Umbilical cord (tissue), 2 donors: ENCODE measurements around the gene PNPLA8. TPM values are rescaled to one million over a fixed set of nuclear protein-coding genes. Genes with fewer than 3 reads are reported as not detected.
"Not testable (repeated sequence)": the region's sequence is repeated elsewhere in the genome, so short reads cannot be mapped to it uniquely, and the experiment has no call there.

Experiments
- DNase-seq: peaks from one replicate; pipeline ENCODE4 v3.0.0-alpha.2; 2015; ENCODE audit warnings: low spot score
- total RNA-seq: library from RNA; depleted of rRNA; stranded (reverse); fragments of >200 nt; gene quantifications from one replicate; pipeline ENCODE4 v1.2.3, GENCODE V29; 2014; ENCODE audit warnings: low replicate concordance; ENCODE audit not compliant: insufficient read depth

Gene PNPLA8
- total RNA-seq, 1 donor from 2014 or later = 37.6 TPM

DNA sequence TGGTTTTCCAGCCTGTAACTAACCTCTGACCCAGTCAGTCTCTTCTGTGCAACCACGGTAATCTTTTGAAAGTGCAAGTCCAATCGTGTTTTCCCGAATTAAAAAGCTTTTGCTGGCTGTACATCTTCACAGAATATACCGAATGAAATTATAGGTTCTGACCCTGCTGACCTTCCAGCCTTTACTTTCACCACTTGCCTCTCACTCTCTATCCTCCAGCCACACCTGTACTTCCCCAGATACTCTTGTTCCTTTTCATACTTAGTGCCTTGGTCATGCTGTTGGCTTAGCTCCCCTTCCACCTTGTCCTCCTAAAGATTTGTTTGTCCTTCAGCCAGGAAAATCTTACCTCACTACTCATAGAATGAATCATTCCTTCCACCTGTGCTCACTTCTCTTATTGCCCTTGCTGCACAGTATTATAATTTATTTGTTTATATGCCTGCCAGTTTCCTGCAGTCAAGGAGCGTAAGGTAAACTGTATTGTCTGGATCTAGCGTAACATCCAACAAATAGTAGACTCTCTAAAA, 2.3 kb upstream of the PNPLA8 start:
- no peak for DNase-seq

DNA sequence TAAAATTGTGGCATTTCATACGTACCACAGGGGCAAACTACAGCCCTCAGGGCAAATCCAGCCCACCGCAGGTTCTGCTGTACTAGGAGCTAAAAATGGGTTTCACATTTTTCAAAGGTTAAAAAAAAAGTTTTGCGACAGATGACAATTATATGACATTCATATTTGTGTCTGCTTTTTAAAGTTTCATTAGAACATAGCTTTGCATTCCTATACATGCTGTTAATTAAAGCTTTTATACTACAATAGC, 758 bp upstream of the PNPLA8 start:
- DNase-seq = no peak

DNA sequence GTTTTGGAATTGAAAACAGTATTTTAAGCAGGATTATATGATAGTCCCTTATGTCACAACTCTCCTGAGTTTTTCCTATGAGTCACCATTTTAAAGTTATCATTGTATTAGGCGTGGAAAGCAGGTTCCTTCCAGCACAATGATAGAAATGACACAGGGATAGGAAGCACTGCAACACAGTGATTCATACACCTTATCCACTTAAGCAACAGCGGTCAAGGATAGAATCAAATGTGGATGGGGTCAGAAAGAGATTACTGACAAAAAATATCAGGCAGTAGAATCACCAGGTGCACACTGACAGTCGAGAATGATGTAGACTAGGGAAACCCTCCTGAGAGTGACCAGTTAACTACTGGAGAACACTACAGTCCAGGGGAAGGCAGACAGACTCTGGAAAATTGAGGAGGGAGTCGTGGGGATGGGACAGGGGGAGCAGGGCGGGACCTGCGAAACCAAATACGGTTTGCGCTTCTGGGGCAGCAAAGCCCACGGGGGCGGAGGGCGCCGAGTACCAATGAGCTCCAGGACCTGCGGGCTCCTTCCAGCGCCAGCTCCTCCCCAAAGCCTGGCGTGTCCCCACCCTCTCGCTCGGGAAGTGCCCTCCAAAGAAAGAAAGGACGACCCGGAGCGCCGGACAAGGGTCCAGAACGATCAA, 479 bp downstream of the PNPLA8 start:
- DNase-seq = no peak

DNA sequence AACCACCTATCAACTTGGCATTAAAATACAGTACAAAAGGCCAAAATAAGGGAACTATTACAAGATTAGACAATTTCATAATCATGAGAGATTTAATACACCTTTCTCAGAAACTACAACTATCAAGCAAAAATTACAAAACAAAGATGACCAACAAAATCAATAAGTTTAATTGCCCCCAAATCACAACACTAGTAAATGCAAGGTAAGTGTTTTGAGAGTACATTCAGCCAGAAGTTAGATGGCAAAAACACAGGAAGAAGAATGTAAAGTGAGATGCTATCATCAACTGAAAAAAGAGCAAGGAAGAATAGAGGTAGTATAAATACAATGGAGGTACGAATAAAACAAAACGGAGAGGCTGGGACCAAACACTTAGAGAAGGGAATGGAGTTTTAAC, 3.2 kb downstream of the PNPLA8 start:
- DNase-seq = no peak

DNA sequence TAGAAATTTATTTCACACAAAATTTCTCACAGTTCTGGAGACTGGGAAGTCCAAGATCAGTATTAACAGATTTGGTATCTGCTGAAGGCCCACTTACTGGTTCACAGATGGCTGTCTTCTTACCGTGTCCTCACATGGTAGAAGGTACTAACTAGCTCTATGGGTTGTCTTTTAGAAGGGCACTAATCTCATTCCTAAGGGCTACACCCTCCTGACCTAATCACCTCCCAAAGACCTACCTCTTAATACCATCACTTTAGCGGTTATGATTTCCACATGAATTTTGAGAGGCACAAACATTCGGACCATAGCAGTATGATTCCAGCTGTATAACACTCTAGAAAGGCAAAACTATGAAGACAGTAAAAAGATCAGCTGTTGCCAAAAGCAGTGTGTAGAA, 8.0 kb downstream of the PNPLA8 start:
- DNase-seq = no peak

DNA sequence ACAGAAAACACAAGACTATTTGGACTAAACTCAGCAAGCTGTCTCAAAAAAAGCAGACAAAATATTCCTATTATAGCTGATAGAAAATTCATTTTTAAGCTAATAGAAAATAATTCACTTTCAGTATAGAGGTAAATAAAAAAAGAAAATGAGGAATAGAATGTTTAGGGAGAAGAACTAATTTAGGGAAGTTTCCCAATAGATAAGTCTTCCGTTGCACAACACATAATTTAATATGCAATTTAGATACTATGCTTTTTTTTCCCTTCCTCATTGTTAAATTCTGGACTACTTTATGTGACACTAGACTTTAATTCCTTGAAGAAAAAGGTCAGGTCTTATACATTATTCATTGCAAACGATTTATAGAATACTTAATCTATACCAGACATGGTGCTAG, 10.3 kb downstream of the PNPLA8 start:
- no peak for DNase-seq

DNA sequence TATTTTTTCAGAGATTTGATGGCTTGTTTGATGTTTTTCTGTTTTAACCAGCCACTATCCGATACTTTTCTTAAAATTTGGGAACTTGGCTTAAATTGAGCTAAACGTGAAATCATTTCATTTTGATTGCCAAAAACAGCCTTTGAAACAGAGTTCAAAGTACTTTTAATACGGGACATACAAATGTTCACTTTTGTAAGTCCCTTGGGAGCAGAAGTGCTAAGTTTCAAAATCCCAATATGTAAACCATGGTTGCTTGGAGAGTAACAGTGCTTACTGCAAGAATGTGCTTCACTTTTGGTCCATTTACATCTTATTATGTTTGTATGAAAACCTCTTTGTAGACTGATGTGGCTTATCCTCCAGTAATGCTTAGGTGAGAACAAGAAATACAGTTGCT, 10.9 kb downstream of the PNPLA8 start:
- no peak for DNase-seq

DNA sequence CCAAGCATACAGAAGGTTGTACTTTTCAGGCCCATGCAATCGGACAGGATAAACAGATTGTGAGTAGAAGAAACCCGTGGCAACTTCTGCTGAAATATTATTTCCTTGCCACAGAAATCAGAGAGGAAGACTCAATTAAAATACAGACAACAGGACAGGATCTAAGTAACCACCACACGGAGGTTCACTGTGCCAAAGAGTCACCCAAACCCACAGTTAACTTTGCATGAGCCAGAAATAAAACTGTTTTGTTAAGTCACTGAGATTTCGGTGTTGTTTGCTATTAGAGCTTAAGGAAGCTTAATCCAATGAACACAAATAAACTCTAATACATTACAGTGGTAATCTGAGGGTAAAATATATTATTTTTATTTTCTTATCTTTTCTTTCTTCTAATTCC, 14.0 kb downstream of the PNPLA8 start:
- DNase-seq = no peak

DNA sequence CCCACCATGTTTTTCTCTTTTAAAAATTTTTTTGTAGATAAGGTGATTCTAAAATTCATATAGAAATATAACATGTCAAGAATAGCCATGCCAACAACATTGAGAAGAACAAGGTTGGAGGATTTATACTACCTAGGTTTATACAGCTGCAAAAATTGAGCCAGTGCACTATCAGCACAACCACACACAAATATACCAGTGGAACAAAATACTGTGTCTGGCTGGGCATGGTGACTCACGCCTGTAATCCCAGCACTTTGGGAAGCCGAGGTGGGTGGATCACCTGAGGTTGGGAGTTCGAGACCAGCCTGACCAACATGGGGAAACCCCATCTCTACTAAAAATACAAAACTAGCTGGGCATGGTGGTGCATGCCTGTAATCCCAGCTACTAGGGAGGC, 21.4 kb downstream of the PNPLA8 start:
- not testable (repeated sequence) for DNase-seq

DNA sequence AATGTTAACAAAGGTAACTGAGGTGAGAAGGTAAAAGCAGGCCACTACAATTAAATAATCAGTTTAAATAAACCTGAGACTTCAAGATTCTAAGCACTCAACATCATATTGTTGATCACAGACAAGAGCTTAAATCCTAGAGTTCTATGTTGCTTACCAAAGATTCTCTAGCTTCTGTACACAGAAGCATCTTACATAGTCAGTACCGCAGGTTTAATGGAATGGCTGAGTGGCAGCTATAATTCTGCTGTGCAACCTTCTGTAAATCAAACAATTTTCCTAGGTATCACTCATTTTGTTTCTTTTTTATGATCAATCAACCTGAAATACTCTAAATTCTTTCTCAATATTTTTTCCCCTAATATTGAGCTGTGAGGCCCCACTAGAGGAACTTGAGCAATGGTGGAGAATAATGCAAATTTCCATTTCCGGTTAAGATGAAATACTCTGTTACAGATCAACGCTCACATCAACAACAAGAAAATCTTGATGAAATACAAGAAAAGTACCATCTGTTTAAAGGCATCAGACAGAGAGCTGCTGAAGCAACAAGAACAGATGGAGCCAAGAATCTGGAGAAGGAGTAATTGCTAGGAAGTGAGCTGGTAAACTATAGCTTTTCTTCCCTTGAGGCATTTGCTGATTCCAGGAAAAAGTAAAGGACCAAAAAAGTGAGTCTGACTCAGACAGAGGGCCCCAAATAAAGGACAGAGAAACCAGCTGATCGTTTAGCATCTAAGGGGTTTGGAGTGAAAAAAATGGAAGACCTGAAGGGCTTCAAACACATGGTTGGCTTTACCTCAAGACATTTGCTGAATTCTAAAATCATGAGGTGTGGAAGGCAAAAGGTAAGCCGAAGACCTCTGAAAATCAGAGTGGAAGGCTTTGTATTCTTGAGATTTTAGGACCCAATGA, 22.6 kb downstream of the PNPLA8 start:
- no peak for DNase-seq

DNA sequence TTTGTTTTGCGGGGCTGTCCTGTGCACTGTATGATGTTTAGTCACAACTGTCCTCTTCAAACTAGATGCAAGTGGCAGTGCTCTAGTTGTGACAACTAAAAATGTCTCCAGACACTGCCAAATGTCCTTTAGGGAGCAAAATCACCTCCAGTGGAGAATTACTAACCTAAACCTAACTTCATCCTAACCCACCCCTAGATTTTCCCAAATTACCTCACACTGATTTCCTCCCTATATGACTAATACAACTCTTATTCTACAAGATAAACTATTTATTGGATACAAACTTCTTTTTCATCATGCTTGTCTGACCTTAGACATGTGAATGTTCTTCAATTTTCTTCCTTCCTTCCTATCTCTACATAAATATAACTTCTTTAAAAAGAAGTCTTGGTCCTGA, 26.4 kb downstream of the PNPLA8 start:
- DNase-seq = no peak

DNA sequence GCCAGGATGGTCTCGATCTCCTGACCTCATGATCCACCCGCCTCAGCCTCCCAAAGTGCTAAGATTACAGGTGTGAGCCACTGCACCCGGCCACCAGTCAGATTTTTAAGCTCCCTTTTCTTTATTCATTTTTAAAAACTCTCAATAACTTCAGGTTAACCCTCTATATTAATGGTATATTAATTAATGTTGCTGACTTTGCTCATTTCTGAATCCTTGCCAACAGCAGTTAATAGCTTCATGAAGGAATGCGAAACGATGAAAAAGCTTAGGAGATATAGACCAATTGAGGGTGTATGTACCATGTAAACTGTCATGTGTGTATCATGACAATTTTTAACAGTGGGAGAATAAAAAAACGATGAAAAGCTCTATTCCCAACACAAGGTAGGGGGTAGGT, 27.5 kb downstream of the PNPLA8 start:
- DNase-seq = no peak

DNA sequence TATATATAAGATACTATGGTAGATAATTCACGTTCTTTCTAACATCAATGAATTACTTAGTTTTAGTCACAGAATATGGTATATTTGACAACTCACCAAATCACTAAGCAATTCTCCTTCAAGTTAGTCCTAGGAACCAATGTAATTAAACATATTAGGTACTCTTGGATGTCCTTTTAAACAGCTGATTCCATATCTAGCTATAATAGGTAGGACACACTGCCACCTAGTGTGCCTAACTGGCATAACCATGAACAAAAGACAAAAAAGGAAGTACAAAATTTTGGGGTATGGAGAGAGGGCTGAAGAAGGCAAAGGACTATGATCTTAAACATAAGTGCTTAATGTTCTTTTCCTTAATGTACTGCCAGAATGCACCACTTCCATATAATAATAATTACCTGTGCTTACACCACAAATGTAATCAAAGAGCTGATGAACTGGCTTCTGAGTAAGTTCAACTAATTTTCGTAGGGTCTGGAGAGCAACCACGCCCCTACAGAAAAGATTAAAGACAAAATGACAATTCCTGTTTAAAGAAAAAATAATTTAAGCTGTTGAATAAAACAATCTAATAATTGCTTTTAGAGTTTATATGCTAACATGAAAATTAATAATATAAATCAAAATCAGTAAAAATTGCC, 28.7 kb downstream of the PNPLA8 start:
- DNase-seq = peak; percentile 51

DNA sequence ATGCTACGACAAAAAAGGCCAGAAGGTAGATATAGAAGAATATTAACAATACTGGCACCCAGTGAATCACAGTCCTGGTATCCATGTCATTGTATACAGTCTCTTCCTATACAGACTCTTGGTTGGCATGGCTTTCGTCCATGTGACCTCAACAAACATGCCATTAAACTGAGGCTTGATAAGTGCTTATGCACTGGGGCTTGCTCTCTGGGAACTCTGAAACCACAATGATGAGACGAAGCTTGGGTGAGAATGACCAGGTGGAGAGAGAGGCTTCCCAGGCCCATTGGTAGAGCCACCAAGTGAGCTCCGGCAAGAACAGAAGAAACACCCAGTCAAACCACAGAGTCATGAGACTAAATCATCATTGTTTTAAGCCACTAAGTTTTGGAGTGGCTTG, 33.2 kb downstream of the PNPLA8 start:
- DNase-seq = no peak

DNA sequence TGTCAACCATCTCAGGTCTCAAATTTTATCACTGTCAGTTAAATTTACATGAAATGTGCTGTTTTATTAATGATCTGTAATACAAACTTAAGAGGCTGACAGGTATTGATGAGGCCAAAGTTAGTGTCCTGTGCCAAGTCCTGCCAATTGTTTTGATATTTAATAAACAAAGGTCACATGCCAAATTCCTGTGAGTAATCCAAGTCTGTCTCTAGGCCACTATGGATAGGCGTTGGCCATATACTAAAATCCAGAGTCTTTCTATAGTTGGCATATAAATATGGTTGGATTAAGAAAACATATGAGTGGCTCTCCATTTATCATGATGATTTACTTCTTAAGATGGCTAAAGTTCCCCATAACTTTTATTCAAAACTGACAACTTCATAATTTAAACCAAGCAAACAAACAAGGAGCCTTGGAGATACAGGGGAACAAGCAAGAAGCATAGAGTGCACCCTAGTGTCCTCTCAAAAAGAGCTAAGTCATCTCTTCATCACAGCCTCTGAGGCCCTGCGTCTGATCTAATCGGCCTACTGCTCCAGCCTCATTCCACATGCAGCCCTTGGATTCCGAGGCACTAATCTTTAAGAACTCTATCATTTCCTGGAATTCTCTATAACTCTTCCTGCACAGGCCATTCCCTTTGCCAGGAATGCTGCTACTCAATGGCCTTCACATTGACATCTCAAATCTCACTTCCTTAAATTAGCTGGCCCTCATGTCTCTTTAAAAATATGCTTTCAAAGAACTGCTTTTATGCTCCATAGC, 37.0 kb downstream of the PNPLA8 start:
- DNase-seq = peak; percentile 22

DNA sequence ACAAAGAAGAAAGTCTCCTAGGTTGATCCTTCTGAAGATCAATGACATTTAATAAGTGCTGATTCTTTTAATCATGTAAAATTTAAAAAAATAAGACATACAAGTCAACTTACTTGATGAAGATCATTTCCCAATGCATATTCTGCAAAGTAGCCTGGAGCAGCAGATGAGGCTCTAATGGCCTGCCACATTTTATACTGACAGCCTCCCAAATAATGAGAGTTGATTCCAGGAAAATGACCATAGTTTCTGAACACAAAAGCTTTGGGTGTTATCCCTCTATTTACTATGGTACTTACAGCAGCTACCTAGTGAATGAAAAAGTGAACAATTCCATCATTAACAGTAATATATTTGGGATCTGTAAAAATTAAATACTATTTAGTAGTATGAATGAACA, 38.3 kb downstream of the PNPLA8 start:
- no peak for DNase-seq

DNA sequence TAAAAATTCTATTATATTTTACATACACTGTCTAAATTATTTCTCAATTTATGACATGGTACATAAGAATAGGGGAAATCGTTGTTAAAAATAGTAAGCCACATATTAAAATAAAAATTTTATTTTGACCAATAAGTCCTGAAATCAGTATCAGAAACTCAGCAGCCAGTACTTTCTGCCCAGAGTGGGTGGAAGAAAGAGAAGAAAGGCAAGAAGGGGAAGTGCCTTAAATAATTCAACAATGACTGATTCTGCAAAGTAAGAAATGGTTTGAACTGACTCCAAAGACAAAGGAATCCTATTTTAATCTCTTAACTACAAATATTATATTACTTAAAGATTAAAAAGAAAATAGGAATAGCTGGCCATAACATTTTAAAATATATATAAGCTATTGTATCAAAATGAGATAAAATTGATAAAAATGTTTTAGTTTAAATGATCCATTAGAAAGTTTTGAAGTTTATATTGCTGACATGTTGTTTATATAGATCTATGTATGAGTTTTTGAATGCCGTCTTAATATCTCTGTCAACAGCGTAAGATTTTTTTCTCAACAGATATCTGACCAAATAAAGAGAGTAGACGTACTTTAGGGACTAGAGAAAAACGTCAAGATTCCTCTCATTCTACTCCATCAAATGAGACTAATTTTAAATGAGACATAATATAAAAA, 39.5 kb downstream of the PNPLA8 start:
- DNase-seq = no peak

DNA sequence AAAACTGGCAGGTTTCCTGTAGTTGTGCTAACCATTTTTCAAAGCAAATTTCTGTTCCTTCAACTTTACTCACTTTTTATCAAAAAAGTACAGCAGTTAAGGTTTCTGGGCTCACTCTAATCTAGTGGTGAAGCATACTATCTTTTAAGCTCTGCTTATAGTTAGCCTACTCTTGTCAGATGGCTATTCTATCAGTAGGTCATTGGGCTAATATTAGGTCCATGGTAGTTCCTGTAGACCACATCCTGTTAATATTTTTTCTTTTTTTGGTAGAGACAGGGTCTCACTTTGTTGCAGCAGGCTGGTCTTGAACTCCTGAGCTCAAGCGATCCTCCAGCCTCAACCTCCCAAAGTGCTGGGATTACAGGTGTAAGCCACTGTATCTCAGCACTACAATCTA, 41.8 kb downstream of the PNPLA8 start:
- no peak for DNase-seq

DNA sequence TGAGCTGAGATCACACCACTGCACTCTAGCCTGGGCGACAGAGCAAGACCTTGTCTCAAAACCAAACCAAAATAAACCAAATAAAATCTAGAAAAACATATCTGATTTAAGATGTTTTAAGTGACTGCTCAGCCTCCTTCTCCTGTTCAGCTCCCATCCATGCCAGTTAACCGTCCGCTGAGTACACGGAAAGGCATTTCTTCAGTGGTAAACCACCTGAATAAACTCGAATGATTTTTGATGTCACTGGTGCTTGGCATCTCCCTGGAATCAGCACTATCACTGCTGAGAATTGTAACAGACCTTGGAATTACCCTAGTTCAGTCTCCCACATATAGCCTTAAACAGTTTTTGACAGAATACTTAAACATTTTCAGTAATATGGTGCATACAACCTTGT, 45.6 kb downstream of the PNPLA8 start:
- no peak for DNase-seq

DNA sequence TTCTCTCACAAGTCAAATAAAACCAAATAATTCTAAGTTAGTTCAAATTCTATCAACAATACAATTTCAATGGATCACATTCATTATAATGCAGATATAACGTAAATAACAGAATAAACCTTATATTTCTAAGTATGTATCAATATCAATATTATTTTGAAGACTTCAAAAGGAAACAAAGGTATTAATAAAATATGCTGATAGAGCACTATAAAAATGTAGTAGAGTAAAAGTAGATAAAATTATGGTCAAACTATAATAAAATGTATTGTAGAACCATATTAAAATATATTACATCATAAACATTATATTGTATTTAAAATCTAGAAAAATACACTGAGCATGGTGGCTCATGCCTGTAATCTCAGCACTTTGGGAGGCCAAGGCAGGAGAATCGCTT, 46.2 kb downstream of the PNPLA8 start:
- DNase-seq = no peak

DNA sequence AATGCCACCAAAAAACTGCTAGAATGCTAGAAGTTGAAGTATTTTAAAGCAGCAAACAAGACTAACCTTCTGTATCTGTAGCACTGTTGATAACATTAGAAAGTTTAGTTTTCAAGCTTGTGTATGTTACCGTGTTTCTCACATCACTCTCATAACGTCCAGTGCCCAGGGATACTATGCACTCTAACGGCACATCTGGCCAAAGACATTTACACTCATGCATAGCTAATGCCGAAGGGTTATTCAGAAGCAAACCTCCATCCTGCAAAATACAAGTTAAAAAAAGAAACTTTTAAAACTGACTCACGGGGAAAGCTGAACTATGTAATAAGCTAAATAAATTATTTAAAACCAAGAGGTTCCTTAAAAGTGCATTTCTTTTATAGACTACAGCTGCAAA, 46.8 kb downstream of the PNPLA8 start:
- no peak for DNase-seq
